HEK293 (cell line): ENCODE measurements around the gene PRKG1.

Experiments
- CTCF ChIA-PET: fragments of 350-600 bp; formaldehyde crosslinking; extraction: SDS; loops from one replicate; lab custom pipeline; 2021; ENCODE audit warnings: antibody characterized with exemption; lab: Yijun Ruan, JAX
- POLR2A ChIA-PET: fragments of 300-600 bp; formaldehyde crosslinking; extraction: SDS; loops from one replicate; lab custom pipeline; 2020; ENCODE audit warnings: antibody characterized with exemption, inconsistent platforms; lab: Yijun Ruan, JAX
- H3K27ac ChIP-seq: fragments of 200-500 bp; sonication (Bioruptor generic); 2 replicates; pipeline ENCODE4 v1.5.1; 2014; ENCODE audit warnings: low read depth, low read length, control low read depth, inconsistent platforms; ENCODE audit errors: extremely low read depth
- H3K36me3 ChIP-seq, 2 experiments: fragments of 200-500 bp in 1 of 2; sonication (Bioruptor generic) in 1 of 2; 1 replicate in 1 of 2; 2 replicates in 1 of 2; pipeline ENCODE4 v1.5.1; 2014 to 2017; ENCODE audit warnings: inconsistent platforms in 2 of 2, low read length in 2 of 2; ENCODE audit not compliant: control insufficient read depth in 2 of 2, insufficient read depth in 1 of 2
- H3K4me1 ChIP-seq: fragments of 200-500 bp; sonication (Bioruptor generic); 2 replicates; pipeline ENCODE4 v1.5.1; 2014; ENCODE audit warnings: mild to moderate bottlenecking, low read length, inconsistent platforms; ENCODE audit not compliant: control insufficient read depth, insufficient read depth
- H3K4me3 ChIP-seq: 2 replicates; pipeline ENCODE4 v1.5.1; 2011; ENCODE audit warnings: low read depth, mild to moderate bottlenecking, control low read depth, low read length, moderate library complexity
- H3K9me3 ChIP-seq: fragments of 200-500 bp; sonication (Bioruptor generic); 2 replicates; pipeline ENCODE4 v1.5.1; 2014; ENCODE audit warnings: low read depth, low read length, inconsistent platforms; ENCODE audit not compliant: control insufficient read depth, insufficient read depth
- GLI4 ChIP-seq: fragments of 450-650 bp; formaldehyde crosslinking; IDR thresholded peaks from 2 replicates; pipeline ENCODE4 v1.5.1; 2016; ENCODE audit warnings: missing biosample characterization, missing genetic modification characterization
- RBAK ChIP-seq: fragments of 450-650 bp; formaldehyde crosslinking; IDR thresholded peaks from 2 replicates; pipeline ENCODE4 v1.5.1; 2016; ENCODE audit warnings: missing biosample characterization, missing genetic modification characterization
- SETDB1 ChIP-seq: IDR thresholded peaks from one replicate; pipeline ENCODE4 v1.6.1; 2017; ENCODE audit warnings: mild to moderate bottlenecking, low read length, moderate library complexity, mixed read lengths; ENCODE audit not compliant: insufficient read length
- SP7 ChIP-seq: fragments of 450-650 bp; formaldehyde crosslinking; IDR thresholded peaks from 2 replicates; pipeline ENCODE4 v1.5.1; 2016; ENCODE audit warnings: missing biosample characterization, missing genetic modification characterization
- ZBTB49 ChIP-seq: fragments of 450-650 bp; formaldehyde crosslinking; IDR thresholded peaks from 2 replicates; pipeline ENCODE4 v1.5.1; 2016; ENCODE audit warnings: missing biosample characterization, missing genetic modification characterization, low read depth
- ZEB2 ChIP-seq: fragments of 450-650 bp; formaldehyde crosslinking; IDR thresholded peaks from 2 replicates; pipeline ENCODE4 v1.5.1; 2016; ENCODE audit warnings: missing biosample characterization, missing genetic modification characterization
- ZNF112 ChIP-seq: fragments of 450-650 bp; formaldehyde crosslinking; IDR thresholded peaks from 2 replicates; pipeline ENCODE4 v1.5.0; 2017; ENCODE audit warnings: missing biosample characterization, missing genetic modification characterization
- ZNF174 ChIP-seq: fragments of 450-650 bp; formaldehyde crosslinking; IDR thresholded peaks from 2 replicates; pipeline ENCODE4 v1.5.0; 2017; ENCODE audit warnings: missing biosample characterization, mild to moderate bottlenecking, missing genetic modification characterization
- ZNF202 ChIP-seq: fragments of 450-650 bp; formaldehyde crosslinking; IDR thresholded peaks from 2 replicates; pipeline ENCODE4 v1.5.1; 2016; ENCODE audit warnings: missing biosample characterization, missing genetic modification characterization, borderline replicate concordance
- ZNF211 ChIP-seq: fragments of 450-650 bp; formaldehyde crosslinking; IDR thresholded peaks from 2 replicates; pipeline ENCODE4 v1.5.1; 2016; ENCODE audit warnings: low read depth, missing biosample characterization, missing genetic modification characterization
- ZNF335 ChIP-seq: fragments of 450-650 bp; formaldehyde crosslinking; conservative IDR thresholded peaks from 2 replicates; pipeline ENCODE4 v1.5.1; 2016; ENCODE audit warnings: missing biosample characterization, missing genetic modification characterization
- ZNF341 ChIP-seq: fragments of 450-650 bp; formaldehyde crosslinking; IDR thresholded peaks from 2 replicates; pipeline ENCODE4; 2016; ENCODE audit warnings: low read depth, missing biosample characterization, missing genetic modification characterization
- ZNF830 ChIP-seq: fragments of 450-650 bp; IDR thresholded peaks from 2 replicates; pipeline ENCODE4 v1.5.0; 2018; ENCODE audit warnings: missing biosample characterization, missing genetic modification characterization, low read depth, mild to moderate bottlenecking, moderate library complexity
- TF ChIP-seq, protein P1 (sequence below): fragments of 450-650 bp; formaldehyde crosslinking; IDR thresholded peaks from 2 replicates; pipeline ENCODE4 v1.5.1; 2017; ENCODE audit warnings: missing biosample characterization, missing genetic modification characterization

PRKG1 gene

DNA sequence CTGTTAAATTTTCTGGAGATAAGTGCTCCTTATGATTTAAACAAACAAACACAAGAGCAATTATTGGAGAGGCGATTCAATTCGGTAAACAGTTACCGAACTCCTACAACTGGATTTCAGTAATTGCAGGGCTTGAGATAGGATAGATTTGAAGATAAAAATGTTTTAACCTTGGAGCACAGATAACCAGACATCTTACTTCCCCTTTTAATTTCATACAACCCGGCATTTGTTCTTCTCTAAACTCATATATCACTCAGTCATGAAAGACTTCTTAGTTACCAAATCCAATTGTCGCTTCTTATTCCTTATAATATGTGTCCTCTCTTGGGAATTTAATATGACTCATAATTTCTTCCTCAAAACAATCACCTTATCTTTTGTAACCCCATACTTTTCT, 861.1 kb downstream of the PRKG1 start:
- H3K4me3 ChIP-seq, result no peak overlapping the region
- ChIA-PET CTCF (interaction anchor here (1.5 kb wide), 1 partner anchor 281 kb away, joined by 4 read pairs; no protein-coding TSS in a partner anchor), POLR2A (no interaction called here)
- H3K36me3 ChIP-seq, result no peaks in the 10 kb centered on the region
- TF ChIP-seq, protein P1, sequence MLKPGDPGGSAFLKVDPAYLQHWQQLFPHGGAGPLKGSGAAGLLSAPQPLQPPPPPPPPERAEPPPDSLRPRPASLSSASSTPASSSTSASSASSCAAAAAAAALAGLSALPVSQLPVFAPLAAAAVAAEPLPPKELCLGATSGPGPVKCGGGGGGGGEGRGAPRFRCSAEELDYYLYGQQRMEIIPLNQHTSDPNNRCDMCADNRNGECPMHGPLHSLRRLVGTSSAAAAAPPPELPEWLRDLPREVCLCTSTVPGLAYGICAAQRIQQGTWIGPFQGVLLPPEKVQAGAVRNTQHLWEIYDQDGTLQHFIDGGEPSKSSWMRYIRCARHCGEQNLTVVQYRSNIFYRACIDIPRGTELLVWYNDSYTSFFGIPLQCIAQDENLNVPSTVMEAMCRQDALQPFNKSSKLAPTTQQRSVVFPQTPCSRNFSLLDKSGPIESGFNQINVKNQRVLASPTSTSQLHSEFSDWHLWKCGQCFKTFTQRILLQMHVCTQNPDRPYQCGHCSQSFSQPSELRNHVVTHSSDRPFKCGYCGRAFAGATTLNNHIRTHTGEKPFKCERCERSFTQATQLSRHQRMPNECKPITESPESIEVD (tag by site-specific recombination), result peak; percentile 29; the same call in 1 of the 2 replicates
- no peak for TF ChIP-seq ZNF211 (tag by site-specific recombination)
- H3K9me3 ChIP-seq, result no peaks in the 10 kb centered on the region
- H3K27ac ChIP-seq, result no peak overlapping the region
- H3K4me1 ChIP-seq, result peaks cover 3% of the 10 kb centered on the region; the same call in 1 of the 2 replicates

DNA sequence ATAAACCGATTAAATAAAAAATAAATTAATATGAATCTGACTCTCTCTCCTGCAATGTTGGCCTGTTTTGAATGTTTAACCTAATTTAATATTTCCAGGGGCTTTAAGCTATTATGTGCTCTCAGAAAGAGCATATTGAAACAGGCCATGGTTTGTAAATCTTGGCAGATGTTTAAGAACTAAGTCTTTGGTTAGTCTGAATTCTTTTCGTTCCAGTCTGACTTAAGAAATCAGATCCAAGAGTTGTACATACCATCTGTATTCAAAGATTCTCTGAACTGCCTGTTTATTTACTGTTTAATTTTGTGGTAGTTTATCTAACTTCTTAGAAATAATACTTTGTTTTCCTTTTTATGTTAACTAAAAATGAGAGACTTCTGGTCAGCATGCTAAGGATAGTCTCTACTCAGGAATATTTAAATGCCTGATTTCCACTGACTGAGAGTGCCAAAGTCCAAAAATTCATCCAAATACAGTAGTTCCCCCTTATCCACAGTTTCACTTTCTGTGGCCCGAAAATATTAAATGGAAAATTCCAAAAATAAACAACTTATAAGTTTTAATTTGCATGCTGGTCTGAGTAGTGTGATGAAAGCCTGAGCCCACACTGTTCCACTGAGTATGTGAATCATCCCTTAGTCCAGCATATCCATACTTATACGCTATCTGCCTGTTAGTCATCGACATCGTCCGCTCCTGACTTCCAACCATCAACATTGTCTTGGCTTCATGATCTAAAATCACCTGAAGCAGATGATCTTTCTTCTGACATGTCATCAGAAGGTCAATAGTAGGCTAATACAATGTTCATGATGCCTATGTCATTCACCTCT, 863.2 kb downstream of the PRKG1 start:
- H3K4me1 ChIP-seq, result peaks cover 3% of the 10 kb centered on the region; the same call in 1 of the 2 replicates
- ChIA-PET CTCF (no interaction called here), POLR2A (no interaction called here)
- no peak overlapping the region for H3K4me3 ChIP-seq
- H3K27ac ChIP-seq, result no peak overlapping the region
- H3K9me3 ChIP-seq, result no peaks in the 10 kb centered on the region
- H3K36me3 ChIP-seq, result no peaks in the 10 kb centered on the region
- no peak for TF ChIP-seq SETDB1
- TF ChIP-seq ZNF341 (tag by site-specific recombination), result no peak
- no peak for TF ChIP-seq GLI4 (tag by site-specific recombination)
- no peak for TF ChIP-seq ZBTB49 (tag by site-specific recombination)
- no peak for TF ChIP-seq ZNF202 (tag by site-specific recombination)
- no peak for TF ChIP-seq SP7 (tag by site-specific recombination)
- no peak for TF ChIP-seq RBAK (tag by site-specific recombination)

- H3K4me3 ChIP-seq, result no peak overlapping the region
- POLR2A ChIA-PET, result no interaction called here
- TF ChIP-seq ZNF174, result no peak
- no peak for TF ChIP-seq ZNF335
- TF ChIP-seq ZNF112, result no peak
- no peak for TF ChIP-seq ZEB2 (tag by site-specific recombination)
- TF ChIP-seq ZNF830 (tag by site-specific recombination), result no peak
- CTCF ChIA-PET, result interaction anchor here (0.6 to 1.5 kb wide), 3 partner anchors 22 to 1090 kb away, joined by 3 to 5 read pairs (median 3); no protein-coding TSS in a partner anchor
- H3K4me1 ChIP-seq, result no peaks in the 10 kb centered on the region
- no peaks in the 10 kb centered on the region for H3K36me3 ChIP-seq
- H3K27ac ChIP-seq, result no peak overlapping the region
- no peaks in the 10 kb centered on the region for H3K9me3 ChIP-seq
Measured at GRCh38 chr10:51950371-51950995, 876.2 kb downstream of the PRKG1 start.
